NT2/D1 (cell line): ENCODE data around the gene NCKIPSD.

Experiments used
- YY1 ChIP-seq: IDR thresholded peaks from 2 replicates; pipeline ENCODE4 v1.6.1; 2011; ENCODE audit not compliant: insufficient read length, insufficient read depth
- ZNF274 ChIP-seq: IDR thresholded peaks from 2 replicates; pipeline ENCODE4 v1.6.1; 2011; ENCODE audit warnings: mild to moderate bottlenecking, low read depth, low read length

DNA sequence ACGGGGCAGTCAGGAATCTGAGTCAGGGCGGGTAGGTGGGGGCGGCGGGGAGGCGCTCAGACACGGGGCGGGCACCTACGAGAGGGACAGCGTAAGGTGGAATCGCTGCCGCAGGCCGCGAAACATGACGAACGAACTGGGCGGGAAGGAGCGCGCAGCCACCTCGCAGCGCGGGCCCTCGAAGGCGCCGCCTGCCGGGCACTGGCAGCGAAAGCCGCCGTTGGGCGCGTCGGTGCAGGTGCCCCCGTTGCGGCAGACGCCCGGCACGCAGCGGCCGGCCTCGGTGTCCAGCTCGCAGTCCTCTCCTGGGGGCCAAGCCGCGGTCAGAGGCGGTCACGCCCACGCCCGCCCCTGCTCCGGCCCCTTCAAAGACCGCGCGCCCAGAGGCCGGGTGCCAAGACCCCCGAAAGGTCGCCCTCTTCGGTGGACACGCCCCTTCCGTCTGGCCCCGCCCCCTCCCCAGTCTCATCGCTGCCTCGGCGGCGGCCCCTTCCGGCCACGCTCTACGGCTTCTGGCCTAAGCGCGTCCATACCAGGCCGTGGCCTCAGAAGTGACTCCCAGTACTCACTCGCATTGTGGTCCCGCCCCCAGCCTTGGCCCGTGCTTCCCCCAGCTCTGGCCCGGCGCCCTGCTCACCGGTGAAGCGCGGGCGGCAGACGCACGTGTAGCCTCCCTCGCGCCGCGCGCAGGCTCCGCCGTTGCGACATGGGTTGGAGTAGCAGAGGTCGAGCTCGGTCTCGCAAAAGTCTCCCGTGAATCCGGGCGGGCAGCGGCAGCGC is 29.5 kb downstream of the NCKIPSD start:
- TF ChIP-seq YY1, result no peak
- no peak for TF ChIP-seq ZNF274
